Measurements from ENCODE around the gene SERGEF.

The SERGEF gene

DNA sequence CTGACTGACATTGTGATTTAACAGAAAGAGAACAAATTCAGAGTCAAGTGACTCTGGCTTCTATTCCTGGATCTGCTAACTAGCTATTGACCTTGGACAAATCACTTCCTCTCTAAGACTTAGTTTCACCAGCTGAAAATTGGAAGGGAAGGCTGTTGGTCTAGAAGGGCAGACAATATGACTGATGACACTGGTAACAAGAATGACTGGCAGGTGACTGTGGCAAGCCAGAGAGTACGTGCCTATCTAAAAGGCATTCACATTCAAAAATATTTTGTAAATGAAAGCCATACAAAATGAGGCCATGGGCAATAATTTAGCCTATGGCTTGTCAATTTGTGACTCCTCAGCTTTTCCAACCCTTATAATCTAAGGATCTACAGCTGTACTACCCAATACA is 23.5 kb downstream of the SERGEF start:
- H3K4me3 ChIP-seq (replicated peaks; ENCODE audit: insufficient read depth, low read length), result no peak overlapping the region
- TF ChIP-seq, protein P1, sequence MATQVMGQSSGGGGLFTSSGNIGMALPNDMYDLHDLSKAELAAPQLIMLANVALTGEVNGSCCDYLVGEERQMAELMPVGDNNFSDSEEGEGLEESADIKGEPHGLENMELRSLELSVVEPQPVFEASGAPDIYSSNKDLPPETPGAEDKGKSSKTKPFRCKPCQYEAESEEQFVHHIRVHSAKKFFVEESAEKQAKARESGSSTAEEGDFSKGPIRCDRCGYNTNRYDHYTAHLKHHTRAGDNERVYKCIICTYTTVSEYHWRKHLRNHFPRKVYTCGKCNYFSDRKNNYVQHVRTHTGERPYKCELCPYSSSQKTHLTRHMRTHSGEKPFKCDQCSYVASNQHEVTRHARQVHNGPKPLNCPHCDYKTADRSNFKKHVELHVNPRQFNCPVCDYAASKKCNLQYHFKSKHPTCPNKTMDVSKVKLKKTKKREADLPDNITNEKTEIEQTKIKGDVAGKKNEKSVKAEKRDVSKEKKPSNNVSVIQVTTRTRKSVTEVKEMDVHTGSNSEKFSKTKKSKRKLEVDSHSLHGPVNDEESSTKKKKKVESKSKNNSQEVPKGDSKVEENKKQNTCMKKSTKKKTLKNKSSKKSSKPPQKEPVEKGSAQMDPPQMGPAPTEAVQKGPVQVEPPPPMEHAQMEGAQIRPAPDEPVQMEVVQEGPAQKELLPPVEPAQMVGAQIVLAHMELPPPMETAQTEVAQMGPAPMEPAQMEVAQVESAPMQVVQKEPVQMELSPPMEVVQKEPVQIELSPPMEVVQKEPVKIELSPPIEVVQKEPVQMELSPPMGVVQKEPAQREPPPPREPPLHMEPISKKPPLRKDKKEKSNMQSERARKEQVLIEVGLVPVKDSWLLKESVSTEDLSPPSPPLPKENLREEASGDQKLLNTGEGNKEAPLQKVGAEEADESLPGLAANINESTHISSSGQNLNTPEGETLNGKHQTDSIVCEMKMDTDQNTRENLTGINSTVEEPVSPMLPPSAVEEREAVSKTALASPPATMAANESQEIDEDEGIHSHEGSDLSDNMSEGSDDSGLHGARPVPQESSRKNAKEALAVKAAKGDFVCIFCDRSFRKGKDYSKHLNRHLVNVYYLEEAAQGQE (IDR thresholded peaks at IDR 0.05; ENCODE audit: insufficient replicate concordance, low read depth), result no peak
- TF ChIP-seq, protein P2, sequence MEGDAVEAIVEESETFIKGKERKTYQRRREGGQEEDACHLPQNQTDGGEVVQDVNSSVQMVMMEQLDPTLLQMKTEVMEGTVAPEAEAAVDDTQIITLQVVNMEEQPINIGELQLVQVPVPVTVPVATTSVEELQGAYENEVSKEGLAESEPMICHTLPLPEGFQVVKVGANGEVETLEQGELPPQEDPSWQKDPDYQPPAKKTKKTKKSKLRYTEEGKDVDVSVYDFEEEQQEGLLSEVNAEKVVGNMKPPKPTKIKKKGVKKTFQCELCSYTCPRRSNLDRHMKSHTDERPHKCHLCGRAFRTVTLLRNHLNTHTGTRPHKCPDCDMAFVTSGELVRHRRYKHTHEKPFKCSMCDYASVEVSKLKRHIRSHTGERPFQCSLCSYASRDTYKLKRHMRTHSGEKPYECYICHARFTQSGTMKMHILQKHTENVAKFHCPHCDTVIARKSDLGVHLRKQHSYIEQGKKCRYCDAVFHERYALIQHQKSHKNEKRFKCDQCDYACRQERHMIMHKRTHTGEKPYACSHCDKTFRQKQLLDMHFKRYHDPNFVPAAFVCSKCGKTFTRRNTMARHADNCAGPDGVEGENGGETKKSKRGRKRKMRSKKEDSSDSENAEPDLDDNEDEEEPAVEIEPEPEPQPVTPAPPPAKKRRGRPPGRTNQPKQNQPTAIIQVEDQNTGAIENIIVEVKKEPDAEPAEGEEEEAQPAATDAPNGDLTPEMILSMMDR (IDR thresholded peaks at IDR 0.05; ENCODE audit: insufficient read depth, low read length), result no peak
- no peak for TF ChIP-seq GABPA (IDR thresholded peaks at IDR 0.05; ENCODE audit: low read depth)
- no peak for TF ChIP-seq SPI1 (IDR thresholded peaks at IDR 0.05; ENCODE audit: borderline replicate concordance, low read depth)
- TF ChIP-seq POLR2AphosphoS5 (IDR thresholded peaks at IDR 0.05; ENCODE audit: low read depth), result no peak
- H3K27ac ChIP-seq (replicated peaks), result no peak overlapping the region
- DNase-seq (ENCODE audit: low read depth in 1 of 2, low spot score in 1 of 2), result no peak
- no peaks in the 10 kb centered on the region for H3K27me3 ChIP-seq (ENCODE audit: insufficient read depth, poor library complexity, severe bottlenecking)

DNA sequence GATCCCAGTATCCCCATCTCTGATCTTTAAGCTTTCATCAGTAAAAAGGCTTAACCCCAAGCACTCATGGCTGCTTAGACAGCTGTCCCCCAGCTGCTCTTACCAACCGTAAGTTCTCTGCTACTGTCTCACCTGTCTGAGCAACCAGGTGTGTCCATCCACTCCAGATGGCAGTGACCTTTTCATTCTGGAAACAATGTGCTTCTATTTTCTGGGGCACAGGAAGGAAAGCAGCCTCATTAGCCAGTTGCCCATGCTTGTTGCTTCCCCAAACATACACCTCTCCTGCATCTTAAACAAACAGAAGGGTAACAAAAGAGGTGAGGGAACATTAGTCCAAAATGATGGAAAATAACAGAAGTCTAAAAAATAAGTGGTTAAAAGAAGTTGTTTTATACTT is 24.4 kb downstream of the SERGEF start:
- DNase-seq (ENCODE audit: low read depth in 1 of 2, low spot score in 1 of 2), result no peak
- no peak overlapping the region for H3K4me3 ChIP-seq (replicated peaks; ENCODE audit: insufficient read depth, low read length)
- TF ChIP-seq, protein P1 (IDR thresholded peaks at IDR 0.05; ENCODE audit: insufficient replicate concordance, low read depth), result no peak
- TF ChIP-seq SPI1 (IDR thresholded peaks at IDR 0.05; ENCODE audit: borderline replicate concordance, low read depth) (no peak), POLR2AphosphoS5 (IDR thresholded peaks at IDR 0.05; ENCODE audit: low read depth) (no peak), GABPA (IDR thresholded peaks at IDR 0.05; ENCODE audit: low read depth) (no peak)
- TF ChIP-seq, protein P2 (IDR thresholded peaks at IDR 0.05; ENCODE audit: insufficient read depth, low read length), result no peak
- no peaks in the 10 kb centered on the region for H3K27me3 ChIP-seq (ENCODE audit: insufficient read depth, poor library complexity, severe bottlenecking)
- H3K27ac ChIP-seq (replicated peaks), result no peak overlapping the region

DNA sequence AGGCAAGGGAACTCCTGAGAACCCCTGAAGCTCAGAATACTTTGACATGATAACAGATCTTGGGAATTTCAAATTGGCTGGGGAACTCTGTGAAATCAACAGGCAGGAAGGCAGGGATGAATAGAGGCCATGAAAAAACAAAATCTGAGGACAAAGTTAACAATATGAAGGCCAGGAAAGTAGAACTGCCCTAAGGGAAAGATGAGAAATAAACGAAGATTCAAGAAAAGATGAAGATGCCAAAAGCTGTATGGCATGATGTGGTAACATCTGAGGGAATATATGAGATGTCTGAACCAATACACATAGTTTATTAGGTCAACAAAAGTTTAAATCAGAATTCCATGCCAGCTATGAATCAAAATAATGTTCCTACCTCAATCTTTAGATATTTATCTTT is 25.0 kb downstream of the SERGEF start:
- Histone ChIP-seq H3K27me3 (ENCODE audit: insufficient read depth, poor library complexity, severe bottlenecking) (no peaks in the 10 kb centered on the region), H3K4me3 (replicated peaks; ENCODE audit: insufficient read depth, low read length) (no peak overlapping the region), H3K27ac (replicated peaks) (no peak overlapping the region)
- TF ChIP-seq SPI1 (IDR thresholded peaks at IDR 0.05; ENCODE audit: borderline replicate concordance, low read depth) (no peak), GABPA (IDR thresholded peaks at IDR 0.05; ENCODE audit: low read depth) (no peak)
- TF ChIP-seq, protein P1 (IDR thresholded peaks at IDR 0.05; ENCODE audit: insufficient replicate concordance, low read depth), result no peak
- TF ChIP-seq, protein P2 (IDR thresholded peaks at IDR 0.05; ENCODE audit: insufficient read depth, low read length), result no peak
- DNase-seq (ENCODE audit: low read depth in 1 of 2, low spot score in 1 of 2), result no peak

All from HL-60 (cell line).